ENCODE data around the gene RIPOR3. TPM values are rescaled to one million over a fixed set of nuclear protein-coding genes. Genes with fewer than 3 reads are reported as not detected.
"Not testable (repeated sequence)": the region's sequence is repeated elsewhere in the genome, so short reads cannot be mapped to it uniquely, and the experiment has no call there.

RIPOR3 gene
- polyA plus RNA-seq, 1 donor from 2014 or later, result not detected

DNA sequence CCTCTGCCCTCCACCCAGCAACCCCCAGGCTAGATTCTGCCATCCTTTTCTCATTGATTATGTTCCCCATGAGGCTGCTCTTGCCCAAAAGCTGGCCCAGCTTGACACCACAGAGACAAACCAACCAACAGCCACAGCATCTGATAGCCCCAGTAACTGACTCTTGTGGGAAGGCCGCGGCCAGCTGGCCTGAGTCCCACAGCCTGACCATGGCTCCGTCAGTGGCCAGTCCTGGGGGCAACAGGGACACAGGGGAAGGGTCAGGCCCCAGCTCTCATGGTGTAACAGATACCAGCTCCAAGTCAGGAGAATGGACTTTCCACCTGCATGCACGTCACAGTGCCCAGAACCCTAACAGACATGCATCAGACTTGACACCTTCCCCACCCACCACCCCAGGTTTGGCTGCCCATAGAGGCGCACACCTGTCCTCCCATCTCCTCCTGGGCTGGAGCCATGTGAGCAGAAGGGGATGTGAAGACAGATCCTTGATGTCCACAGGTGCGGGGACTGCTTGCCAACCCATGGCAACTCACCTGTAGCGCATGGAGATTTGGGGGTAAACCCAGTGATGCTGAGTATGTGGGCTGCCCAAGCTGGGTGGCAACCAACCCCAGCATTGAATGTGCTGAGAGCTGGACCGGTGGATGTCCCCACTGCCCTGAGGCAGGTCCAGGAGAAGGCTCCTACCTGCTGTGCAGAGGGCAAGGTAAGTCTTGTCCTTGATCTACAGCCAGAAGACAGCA is 18.8 kb downstream of the RIPOR3 start:
- H3K36me3 ChIP-seq (ENCODE audit: insufficient read depth, low read length), result no peaks in the 10 kb centered on the region
- TF ChIP-seq, protein P1, sequence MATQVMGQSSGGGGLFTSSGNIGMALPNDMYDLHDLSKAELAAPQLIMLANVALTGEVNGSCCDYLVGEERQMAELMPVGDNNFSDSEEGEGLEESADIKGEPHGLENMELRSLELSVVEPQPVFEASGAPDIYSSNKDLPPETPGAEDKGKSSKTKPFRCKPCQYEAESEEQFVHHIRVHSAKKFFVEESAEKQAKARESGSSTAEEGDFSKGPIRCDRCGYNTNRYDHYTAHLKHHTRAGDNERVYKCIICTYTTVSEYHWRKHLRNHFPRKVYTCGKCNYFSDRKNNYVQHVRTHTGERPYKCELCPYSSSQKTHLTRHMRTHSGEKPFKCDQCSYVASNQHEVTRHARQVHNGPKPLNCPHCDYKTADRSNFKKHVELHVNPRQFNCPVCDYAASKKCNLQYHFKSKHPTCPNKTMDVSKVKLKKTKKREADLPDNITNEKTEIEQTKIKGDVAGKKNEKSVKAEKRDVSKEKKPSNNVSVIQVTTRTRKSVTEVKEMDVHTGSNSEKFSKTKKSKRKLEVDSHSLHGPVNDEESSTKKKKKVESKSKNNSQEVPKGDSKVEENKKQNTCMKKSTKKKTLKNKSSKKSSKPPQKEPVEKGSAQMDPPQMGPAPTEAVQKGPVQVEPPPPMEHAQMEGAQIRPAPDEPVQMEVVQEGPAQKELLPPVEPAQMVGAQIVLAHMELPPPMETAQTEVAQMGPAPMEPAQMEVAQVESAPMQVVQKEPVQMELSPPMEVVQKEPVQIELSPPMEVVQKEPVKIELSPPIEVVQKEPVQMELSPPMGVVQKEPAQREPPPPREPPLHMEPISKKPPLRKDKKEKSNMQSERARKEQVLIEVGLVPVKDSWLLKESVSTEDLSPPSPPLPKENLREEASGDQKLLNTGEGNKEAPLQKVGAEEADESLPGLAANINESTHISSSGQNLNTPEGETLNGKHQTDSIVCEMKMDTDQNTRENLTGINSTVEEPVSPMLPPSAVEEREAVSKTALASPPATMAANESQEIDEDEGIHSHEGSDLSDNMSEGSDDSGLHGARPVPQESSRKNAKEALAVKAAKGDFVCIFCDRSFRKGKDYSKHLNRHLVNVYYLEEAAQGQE (IDR thresholded peaks at IDR 0.05; ENCODE audit: borderline replicate concordance), result no peak
- TF ChIP-seq RAD21 (conservative IDR thresholded peaks at IDR 0.05), result no peak
- no peak overlapping the region for H2AFZ ChIP-seq (ENCODE audit: low read depth, low read length)
- no peaks in the 10 kb centered on the region for H3K27me3 ChIP-seq (ENCODE audit: insufficient read depth, low read depth, low read length)
- no peaks in the 10 kb centered on the region for H3K9me2 ChIP-seq (ENCODE audit: insufficient read depth, low read length)
- no peak overlapping the region for H3K9ac ChIP-seq (ENCODE audit: low read length)
- no peaks in the 10 kb centered on the region for H4K20me1 ChIP-seq (ENCODE audit: insufficient read depth)
- no peak overlapping the region for H3K27ac ChIP-seq (ENCODE audit: low read length)
- H3K4me3 ChIP-seq (ENCODE audit: low read length), result no peak overlapping the region
- no peaks in the 10 kb centered on the region for H3F3A ChIP-seq (ENCODE audit: insufficient read depth, low read length, poor library complexity, severe bottlenecking)
- H3K9me3 ChIP-seq (ENCODE audit: low read length), result no peaks in the 10 kb centered on the region
- no peak overlapping the region for H3K4me2 ChIP-seq (ENCODE audit: low read length)
- H3K79me2 ChIP-seq (replicated peaks; ENCODE audit: insufficient read depth, low read length), result no peaks in the 10 kb centered on the region

DNA sequence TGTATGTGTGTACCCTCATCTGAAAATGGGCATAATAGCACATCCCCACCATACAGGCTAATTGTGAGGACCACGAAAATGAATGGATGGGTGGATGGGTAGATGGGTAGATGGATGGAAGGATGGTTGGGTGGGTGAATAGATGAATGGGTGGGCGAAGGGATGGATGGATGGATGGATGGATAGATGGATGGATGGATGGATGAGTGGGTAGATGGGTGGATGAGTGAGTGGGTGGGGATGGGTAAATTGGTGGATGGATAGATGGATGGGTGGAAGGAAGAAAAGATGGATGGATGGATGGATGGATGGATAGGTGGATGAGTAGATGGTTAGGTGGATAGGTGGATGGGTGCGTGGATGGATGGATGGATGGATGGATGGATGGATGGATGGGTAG is 19.7 kb downstream of the RIPOR3 start:
- no peaks in the 10 kb centered on the region for H3K36me3 ChIP-seq (ENCODE audit: insufficient read depth, low read length)
- H3F3A ChIP-seq (ENCODE audit: insufficient read depth, low read length, poor library complexity, severe bottlenecking), result no peaks in the 10 kb centered on the region
- H3K4me3 ChIP-seq (ENCODE audit: low read length), result no peak overlapping the region
- H3K4me2 ChIP-seq (ENCODE audit: low read length), result no peak overlapping the region
- no peaks in the 10 kb centered on the region for H3K79me2 ChIP-seq (replicated peaks; ENCODE audit: insufficient read depth, low read length)
- H3K27ac ChIP-seq (ENCODE audit: low read length), result no peak overlapping the region
- no peaks in the 10 kb centered on the region for H3K9me3 ChIP-seq (ENCODE audit: low read length)
- no peaks in the 10 kb centered on the region for H4K20me1 ChIP-seq (ENCODE audit: insufficient read depth)
- H2AFZ ChIP-seq (ENCODE audit: low read depth, low read length), result no peak overlapping the region
- TF ChIP-seq RAD21 (conservative IDR thresholded peaks at IDR 0.05) (no peak), TAF1 (IDR thresholded peaks at IDR 0.05; ENCODE audit: low read depth) (no peak), MXI1 (conservative IDR thresholded peaks at IDR 0.05; ENCODE audit: poor library complexity, severe bottlenecking) (no peak), EP300 (conservative IDR thresholded peaks at IDR 0.05; ENCODE audit: poor library complexity, severe bottlenecking) (no peak)
- TF ChIP-seq, protein P2, sequence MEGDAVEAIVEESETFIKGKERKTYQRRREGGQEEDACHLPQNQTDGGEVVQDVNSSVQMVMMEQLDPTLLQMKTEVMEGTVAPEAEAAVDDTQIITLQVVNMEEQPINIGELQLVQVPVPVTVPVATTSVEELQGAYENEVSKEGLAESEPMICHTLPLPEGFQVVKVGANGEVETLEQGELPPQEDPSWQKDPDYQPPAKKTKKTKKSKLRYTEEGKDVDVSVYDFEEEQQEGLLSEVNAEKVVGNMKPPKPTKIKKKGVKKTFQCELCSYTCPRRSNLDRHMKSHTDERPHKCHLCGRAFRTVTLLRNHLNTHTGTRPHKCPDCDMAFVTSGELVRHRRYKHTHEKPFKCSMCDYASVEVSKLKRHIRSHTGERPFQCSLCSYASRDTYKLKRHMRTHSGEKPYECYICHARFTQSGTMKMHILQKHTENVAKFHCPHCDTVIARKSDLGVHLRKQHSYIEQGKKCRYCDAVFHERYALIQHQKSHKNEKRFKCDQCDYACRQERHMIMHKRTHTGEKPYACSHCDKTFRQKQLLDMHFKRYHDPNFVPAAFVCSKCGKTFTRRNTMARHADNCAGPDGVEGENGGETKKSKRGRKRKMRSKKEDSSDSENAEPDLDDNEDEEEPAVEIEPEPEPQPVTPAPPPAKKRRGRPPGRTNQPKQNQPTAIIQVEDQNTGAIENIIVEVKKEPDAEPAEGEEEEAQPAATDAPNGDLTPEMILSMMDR (IDR thresholded peaks at IDR 0.05; ENCODE audit: poor library complexity, severe bottlenecking), result no peak
- no peaks in the 10 kb centered on the region for H3K9me2 ChIP-seq (ENCODE audit: insufficient read depth, low read length)
- no peak overlapping the region for H3K9ac ChIP-seq (ENCODE audit: low read length)
- no peaks in the 10 kb centered on the region for H3K27me3 ChIP-seq (ENCODE audit: insufficient read depth, low read depth, low read length)

DNA sequence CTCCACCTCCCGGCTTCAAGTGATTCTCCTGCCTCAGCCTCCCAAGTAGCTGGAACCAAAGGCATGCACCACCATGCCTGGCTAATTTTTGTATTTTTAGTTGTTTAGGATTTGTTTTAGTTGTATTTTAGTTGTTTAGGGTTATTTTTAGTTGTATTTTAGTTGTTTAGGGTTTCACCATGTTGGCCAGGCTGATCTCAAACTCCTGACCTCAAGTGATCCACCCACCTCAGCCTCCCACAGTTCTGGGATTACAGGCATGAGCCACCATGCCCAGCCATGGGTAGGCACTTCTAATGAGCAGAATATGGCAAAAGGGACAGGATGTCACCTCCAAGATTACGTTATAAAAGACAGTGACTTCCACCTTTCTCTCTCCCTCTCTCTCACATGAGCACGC is 20.3 kb downstream of the RIPOR3 start:
- H3K36me3 ChIP-seq (ENCODE audit: insufficient read depth, low read length); H3K9ac ChIP-seq (ENCODE audit: low read length); H4K20me1 ChIP-seq (ENCODE audit: insufficient read depth); H2AFZ ChIP-seq (ENCODE audit: low read depth, low read length); H3K27ac ChIP-seq (ENCODE audit: low read length); H3K9me3 ChIP-seq (ENCODE audit: low read length); H3F3A ChIP-seq (ENCODE audit: insufficient read depth, low read length, poor library complexity, severe bottlenecking); H3K79me2 ChIP-seq (replicated peaks; ENCODE audit: insufficient read depth, low read length); H3K4me2 ChIP-seq (ENCODE audit: low read length); H3K27me3 ChIP-seq (ENCODE audit: insufficient read depth, low read depth, low read length); H3K4me3 ChIP-seq (ENCODE audit: low read length); H3K9me2 ChIP-seq (ENCODE audit: insufficient read depth, low read length): not testable (repeated sequence)
